Endothelial cell of umbilical vein (primary cell): ENCODE results near the gene SETD2. TPM values are rescaled to one million over a fixed set of nuclear protein-coding genes. Genes with fewer than 3 reads are reported as not detected.

Source experiments
- BruUV-seq: library from RNA; stranded (reverse); fragments of 400-500 nt; replicated peaks from 2 replicates; lab custom pipeline; 2021; lab: Mats Ljungman, UMichigan
- CTCF ChIA-PET: fragments of 300-600, 350-600 bp; sonication (Branson Sonifier 250); formaldehyde crosslinking; loops from one replicate; lab custom pipeline; 2021; ENCODE audit warnings: antibody characterized with exemption, inconsistent platforms; lab: Charles Lee
- POLR2A ChIA-PET: fragments of 300-600, 350-600 bp; sonication (Branson Sonifier 250); formaldehyde crosslinking; loops from one replicate; lab custom pipeline; 2021; ENCODE audit warnings: antibody characterized with exemption, inconsistent platforms; lab: Charles Lee
- DNase-seq: peaks from one replicate; pipeline ENCODE4 v3.0.0-alpha.2; 2011; ENCODE audit warnings: low read depth, low spot score
- FAIRE-seq: peaks from 2 replicates; lab custom pipeline; 2011; peaks lifted over from hg19 to GRCh38; lab: Jason Lieb, UNC
- H2AFZ ChIP-seq: 2 replicates; pipeline ENCODE4 v1.6.0; 2012; ENCODE audit warnings: low read depth, low read length, control low read depth, inconsistent platforms
- H3K27ac ChIP-seq: 2 replicates; pipeline ENCODE4 v1.5.1; 2011; ENCODE audit warnings: low read depth, mild to moderate bottlenecking, control low read depth, low read length, moderate library complexity; ENCODE audit not compliant: insufficient read depth
- H3K27me3 ChIP-seq, 2 experiments: 2 replicates each; pipeline versions ENCODE4 v1.6.0 to v1.6.1; 2011; ENCODE audit warnings: low read length in 2 of 2, mixed read lengths in 1 of 2; ENCODE audit not compliant: control insufficient read depth in 2 of 2, insufficient read depth in 2 of 2
- H3K36me3 ChIP-seq, 2 experiments: 2 replicates in 1 of 2; 3 replicates in 1 of 2; pipeline ENCODE4 v1.5.1; 2011; ENCODE audit warnings: low read length in 2 of 2, mild to moderate bottlenecking in 1 of 2, moderate library complexity in 1 of 2; ENCODE audit not compliant: control insufficient read depth in 2 of 2, insufficient read depth in 2 of 2; ENCODE audit errors: extremely low read depth in 1 of 2
- H3K4me1 ChIP-seq: 3 replicates; pipeline ENCODE4 v1.5.1; 2011; ENCODE audit warnings: mild to moderate bottlenecking, low read length; ENCODE audit not compliant: control insufficient read depth, insufficient read depth; ENCODE audit errors: extremely low read depth
- H3K4me2 ChIP-seq: 2 replicates; pipeline ENCODE4 v1.6.1; 2011; ENCODE audit warnings: low read length, control low read depth, mixed read lengths; ENCODE audit not compliant: insufficient read depth
- H3K4me3 ChIP-seq, 3 experiments: fragments of 200-600 bp in 1 of 3; sonication (generic), shearing (Covaris generic) in 1 of 3; replicated peaks in 1 of 3; 2 replicates each; pipeline ENCODE4 v1.5.1; 2011 to 2016; ENCODE audit warnings: control low read depth in 3 of 3, low read length in 3 of 3, mild to moderate bottlenecking in 2 of 3, inconsistent platforms in 1 of 3, low read depth in 1 of 3, moderate library complexity in 1 of 3; ENCODE audit not compliant: insufficient read depth in 1 of 3
- H3K79me2 ChIP-seq: 2 replicates; pipeline ENCODE4 v1.6.0; 2012; ENCODE audit warnings: low read length, inconsistent platforms; ENCODE audit not compliant: control insufficient read depth, insufficient read depth
- H3K9ac ChIP-seq: replicated peaks from 2 replicates; pipeline ENCODE3; 2011; ENCODE audit warnings: low read length, control low read depth; ENCODE audit not compliant: insufficient read depth; ENCODE audit errors: extremely low read depth
- H3K9me1 ChIP-seq: replicated peaks from 3 replicates; pipeline ENCODE4 v1.6.0; 2011; ENCODE audit warnings: mild to moderate bottlenecking, low read length; ENCODE audit not compliant: control insufficient read depth, insufficient read depth; ENCODE audit errors: extremely low read depth
- H3K9me3 ChIP-seq: replicated peaks from 2 replicates; pipeline ENCODE4 v1.5.1; 2012; ENCODE audit warnings: low read length, inconsistent platforms; ENCODE audit not compliant: control insufficient read depth, insufficient read depth
- H4K20me1 ChIP-seq: replicated peaks from 2 replicates; pipeline ENCODE3; 2011; ENCODE audit warnings: mild to moderate bottlenecking, low read length; ENCODE audit not compliant: control insufficient read depth, insufficient read depth; ENCODE audit errors: extremely low read depth
- EZH2 ChIP-seq: IDR thresholded peaks from 2 replicates; pipeline ENCODE4 v1.6.1; 2012; ENCODE audit warnings: borderline replicate concordance, low read depth, mild to moderate bottlenecking, moderate library complexity, low read length, inconsistent platforms; ENCODE audit not compliant: severe bottlenecking
- FOS ChIP-seq: IDR thresholded peaks from 2 replicates; pipeline ENCODE4 v1.6.1; 2011; ENCODE audit warnings: mild to moderate bottlenecking, low read length, moderate library complexity, borderline replicate concordance; ENCODE audit not compliant: insufficient read depth
- GATA2 ChIP-seq: IDR thresholded peaks from 2 replicates; pipeline ENCODE4 v1.7.0; 2011; ENCODE audit warnings: low read depth, mild to moderate bottlenecking, moderate library complexity, mixed read lengths, low read length; ENCODE audit not compliant: insufficient read length, insufficient read depth
- JUN ChIP-seq: IDR thresholded peaks from 2 replicates; pipeline ENCODE4 v1.6.1; 2011; ENCODE audit warnings: borderline replicate concordance, low read depth; ENCODE audit not compliant: insufficient read length, insufficient read depth
- MYC ChIP-seq: IDR thresholded peaks from one replicate; pipeline ENCODE4 v1.6.1; 2011; ENCODE audit warnings: mild to moderate bottlenecking, low read depth, low read length
- POLR2A ChIP-seq: IDR thresholded peaks from 2 replicates; pipeline ENCODE4 v1.6.1; 2012; ENCODE audit warnings: low read depth, mild to moderate bottlenecking, control low read depth, low read length
- POLR2AphosphoS5 ChIP-seq: IDR thresholded peaks from 2 replicates; pipeline ENCODE4 v1.6.1; 2012; ENCODE audit warnings: low read depth, mild to moderate bottlenecking, control low read depth, low read length, moderate library complexity; ENCODE audit not compliant: insufficient read depth
- dilution Hi-C: fragments of 300-500 bp; cut with MboI; formaldehyde crosslinking; loops from one replicate; pipeline ENCODE4 v1.15.0; 2019; ENCODE audit warnings: low sequenced_read_pairs; ENCODE audit not compliant: extremely low pct_ligation_motif_present
- intact Hi-C: fragments of 100-400 bp; cut with micrococcal nuclease; formaldehyde crosslinking; loops from one replicate; pipeline ENCODE4 v1.10.0; 2022
- polyA plus RNA-seq, 4 experiments: library from polyadenylated mRNA; depleted of rRNA in 3 of 4; stranded (reverse) in 3 of 4; unstranded in 1 of 4; fragments of >200 nt; gene quantifications; 2 replicates each; pipeline versions ENCODE4 v1.2.1 to v1.2.3, GENCODE V29; 2011 to 2012; ENCODE audit warnings: missing spikeins in 1 of 4
- total RNA-seq: library from RNA; stranded (reverse); gene quantifications from 2 replicates; pipeline ENCODE4 v1.2.3, GENCODE V29; 2021
- TF ChIP-seq, protein P1 (sequence below), 2 donors: IDR thresholded peaks; 1 replicate in 1 of 2; 2 replicates in 1 of 2; pipeline ENCODE4 v1.5.1; 2011; ENCODE audit warnings: low read length in 2 of 2, mild to moderate bottlenecking in 2 of 2, moderate library complexity in 2 of 2, control low read depth in 1 of 2, inconsistent platforms in 1 of 2, low read depth in 1 of 2; ENCODE audit not compliant: insufficient read depth in 1 of 2; ENCODE audit errors: extremely low read depth in 1 of 2
- TF ChIP-seq, protein P2 (sequence below): IDR thresholded peaks from 2 replicates; pipeline ENCODE4 v1.6.1; 2011; ENCODE audit not compliant: insufficient read depth, insufficient read length

The SETD2 gene
- total and polyA plus RNA-seq, 2 donors (not counting 3 experiments of a cell fraction or from before 2014, with no cell fraction given) = 13.7 to 41.4 TPM

DNA sequence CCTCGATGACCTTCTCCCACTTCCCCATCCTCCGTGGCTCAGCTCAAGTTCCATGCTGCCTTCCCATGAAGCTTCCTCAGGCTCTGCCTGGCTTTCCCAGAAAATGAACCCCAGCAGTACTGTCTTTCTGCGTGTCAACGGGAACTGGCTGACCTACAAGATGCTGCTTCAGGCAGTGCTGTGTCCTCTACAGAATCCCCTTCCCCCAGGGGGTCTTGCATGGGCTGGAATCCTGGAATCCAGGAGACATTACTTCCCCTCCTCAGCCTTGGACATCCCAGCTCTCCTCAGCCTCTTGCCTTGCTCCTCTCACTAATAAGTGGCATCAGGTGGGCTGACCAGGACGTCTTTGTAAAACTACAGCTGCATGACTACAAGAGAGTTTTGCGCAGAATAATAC lies 192.8 kb downstream of the SETD2 start:
- Histone ChIP-seq H3K4me2 (no peak overlapping the region), H3K79me2 (peaks cover 96% of the 10 kb centered on the region), H3K4me3 (no peak overlapping the region), H3K27me3 (no peaks in the 10 kb centered on the region), H3K36me3 (no peaks in the 10 kb centered on the region), H3K9ac (no peak overlapping the region), H3K9me1 (no peaks in the 10 kb centered on the region), H4K20me1 (peaks cover 6% of the 10 kb centered on the region), H3K4me1 (peaks cover 30% of the 10 kb centered on the region), H3K9me3 (no peaks in the 10 kb centered on the region), H2AFZ (no peak overlapping the region), H3K27ac (no peak overlapping the region)
- FAIRE-seq (no peak), DNase-seq (no peak)
- BruUV-seq = no TSS peak
- TF ChIP-seq FOS (no peak), MYC (no peak), POLR2AphosphoS5 (no peak), GATA2 (no peak), EZH2 (no peak), JUN (no peak), POLR2A (no peak)
- TF ChIP-seq, protein P1, sequence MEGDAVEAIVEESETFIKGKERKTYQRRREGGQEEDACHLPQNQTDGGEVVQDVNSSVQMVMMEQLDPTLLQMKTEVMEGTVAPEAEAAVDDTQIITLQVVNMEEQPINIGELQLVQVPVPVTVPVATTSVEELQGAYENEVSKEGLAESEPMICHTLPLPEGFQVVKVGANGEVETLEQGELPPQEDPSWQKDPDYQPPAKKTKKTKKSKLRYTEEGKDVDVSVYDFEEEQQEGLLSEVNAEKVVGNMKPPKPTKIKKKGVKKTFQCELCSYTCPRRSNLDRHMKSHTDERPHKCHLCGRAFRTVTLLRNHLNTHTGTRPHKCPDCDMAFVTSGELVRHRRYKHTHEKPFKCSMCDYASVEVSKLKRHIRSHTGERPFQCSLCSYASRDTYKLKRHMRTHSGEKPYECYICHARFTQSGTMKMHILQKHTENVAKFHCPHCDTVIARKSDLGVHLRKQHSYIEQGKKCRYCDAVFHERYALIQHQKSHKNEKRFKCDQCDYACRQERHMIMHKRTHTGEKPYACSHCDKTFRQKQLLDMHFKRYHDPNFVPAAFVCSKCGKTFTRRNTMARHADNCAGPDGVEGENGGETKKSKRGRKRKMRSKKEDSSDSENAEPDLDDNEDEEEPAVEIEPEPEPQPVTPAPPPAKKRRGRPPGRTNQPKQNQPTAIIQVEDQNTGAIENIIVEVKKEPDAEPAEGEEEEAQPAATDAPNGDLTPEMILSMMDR (IDR thresholded peaks at IDR 0.05; ENCODE audit: extremely low read depth in 1 of 2, insufficient read depth in 1 of 2, low read depth in 1 of 2, low read length in 2 of 2) = no peak
- TF ChIP-seq, protein P2, sequence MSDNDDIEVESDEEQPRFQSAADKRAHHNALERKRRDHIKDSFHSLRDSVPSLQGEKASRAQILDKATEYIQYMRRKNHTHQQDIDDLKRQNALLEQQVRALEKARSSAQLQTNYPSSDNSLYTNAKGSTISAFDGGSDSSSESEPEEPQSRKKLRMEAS = no peak
- dilution Hi-C loops = no loop called here
- intact Hi-C loops = no loop called here
- ChIA-PET CTCF (interaction anchor here (1.0 to 1.9 kb wide), 7 partner anchors 11 to 62 kb away, joined by 3 to 10 read pairs (median 4); no protein-coding TSS in a partner anchor), POLR2A (no interaction called here)
